Stomach (tissue), 4 donors: ENCODE measurements around the gene CCDC69.

Source experiments
- CTCF ChIP-seq, 7 experiments: fragments of 450-650 bp in 4 of 7; fragments of 200-600 bp in 3 of 7; sonication (generic) in 3 of 7; IDR thresholded peaks; one replicate each; pipeline ENCODE4 v1.5.1; 2016 to 2019; ENCODE audit warnings: antibody characterized with exemption in 7 of 7, control low read depth in 2 of 7, mild to moderate bottlenecking in 1 of 7
- EP300 ChIP-seq: sonication (generic); formaldehyde crosslinking; IDR thresholded peaks from one replicate; pipeline ENCODE4 v1.6.1; 2017; ENCODE audit warnings: antibody characterized with exemption
- POLR2A ChIP-seq, 4 donors: fragments of 450-650 bp; IDR thresholded peaks; one replicate each; pipeline ENCODE4 v1.6.1; 2016; ENCODE audit warnings: antibody characterized with exemption in 4 of 4, control low read depth in 2 of 4, mild to moderate bottlenecking in 1 of 4, moderate library complexity in 1 of 4

DNA sequence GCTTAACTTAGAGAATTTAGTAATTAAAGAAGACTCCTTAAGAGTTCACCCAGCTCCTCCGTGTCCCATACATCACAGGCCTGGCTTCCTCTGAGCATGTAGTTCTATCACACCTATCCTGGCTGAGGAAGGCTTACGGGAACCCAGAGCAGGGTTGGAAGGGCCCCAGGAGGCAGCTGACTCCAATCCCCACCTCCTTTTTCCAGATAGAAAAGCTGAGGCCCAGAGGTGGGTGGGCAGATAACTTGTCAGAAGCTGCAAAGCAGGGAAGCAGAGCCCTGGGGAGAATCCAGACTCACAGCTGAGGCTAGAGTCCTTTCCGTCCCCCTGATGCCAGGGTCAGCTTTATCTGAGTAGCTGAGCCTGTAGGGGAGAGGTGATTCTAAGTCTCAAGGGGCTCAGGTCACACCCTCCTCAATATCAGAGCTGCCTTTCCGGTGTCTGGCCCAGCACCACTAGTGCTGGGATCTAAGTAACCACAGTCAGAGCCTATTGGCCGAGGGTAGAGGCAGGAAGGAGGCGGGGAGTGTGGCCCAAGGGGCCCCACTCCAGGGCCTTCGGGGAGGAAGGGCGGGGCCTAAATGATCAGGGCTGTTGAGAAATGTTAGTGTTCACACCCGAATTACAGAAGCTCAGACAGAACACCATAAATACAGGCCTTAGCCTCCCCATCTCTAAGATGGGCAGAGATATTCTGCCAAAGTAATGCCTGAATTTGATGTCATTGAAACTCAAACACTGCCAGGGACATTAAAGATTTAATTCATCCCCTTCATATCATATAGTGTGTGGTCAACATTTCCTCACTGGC lies 9.9 kb downstream of the CCDC69 start:
- no peak for TF ChIP-seq CTCF (IDR thresholded peaks at IDR 0.05)
- no peak for TF ChIP-seq EP300
- TF ChIP-seq POLR2A (IDR thresholded peaks at IDR 0.05): no peak
